OCI-LY7 (cell line): ENCODE data around the gene C5orf58.

ENCODE experiments used
- CTCF ChIP-seq: fragments of 200-600 bp; sonication (generic); conservative IDR thresholded peaks from 2 replicates; pipeline ENCODE4 v1.5.1; 2014; ENCODE audit warnings: mild to moderate bottlenecking, antibody characterized with exemption, low read length, moderate library complexity, mixed read lengths
- EZH2phosphoT487 ChIP-seq: fragments of 200-600 bp; sonication (generic); IDR thresholded peaks from 2 replicates; pipeline ENCODE4 v1.6.1; 2018; ENCODE audit warnings: low read depth, borderline replicate concordance, mild to moderate bottlenecking, mixed run types, antibody characterized with exemption, low read length, moderate library complexity, mixed read lengths

GRCh38 chr5:170294556-170294955 lies 61.8 kb downstream of the C5orf58 start:
- TF ChIP-seq CTCF = no peak
- no peak for TF ChIP-seq EZH2phosphoT487
